Neural cell (in vitro differentiated cells): ENCODE data around the gene KIAA1549. TPM values are rescaled to one million over a fixed set of nuclear protein-coding genes. Genes with fewer than 3 reads are reported as not detected.

ENCODE experiments used
- H2AFZ ChIP-seq: fragments of 200-600, 300-800 bp; sonication (generic), shearing (Covaris generic); 2 replicates; pipeline ENCODE4 v1.6.0; 2014; ENCODE audit warnings: low read depth, mild to moderate bottlenecking, antibody characterized with exemption, low read length, moderate library complexity
- H3F3A ChIP-seq: fragments of 200-600 bp; shearing (Covaris generic); 2 replicates; pipeline ENCODE4 v1.6.1; 2016; ENCODE audit warnings: mild to moderate bottlenecking, moderate library complexity, mixed read lengths, antibody characterized with exemption, low read length; ENCODE audit not compliant: insufficient read depth, poor library complexity, severe bottlenecking
- H3K27ac ChIP-seq: fragments of 200-600, 300-800 bp; sonication (generic), shearing (Covaris generic); 2 replicates; pipeline ENCODE4 v1.5.1; 2014; ENCODE audit warnings: mild to moderate bottlenecking, low read length, moderate library complexity
- H3K27me3 ChIP-seq: fragments of 300-800, 200-600 bp; sonication (generic), shearing (Covaris generic); 2 replicates; pipeline ENCODE4 v1.6.0; 2014; ENCODE audit warnings: mild to moderate bottlenecking, low read depth, low read length, moderate library complexity; ENCODE audit not compliant: insufficient read depth
- H3K36me3 ChIP-seq: fragments of 300-800, 200-600 bp; sonication (generic), shearing (Covaris generic); 2 replicates; pipeline ENCODE4 v1.5.1; 2014; ENCODE audit warnings: mild to moderate bottlenecking, antibody characterized with exemption, low read length, moderate library complexity; ENCODE audit not compliant: insufficient read depth
- H3K4me2 ChIP-seq: fragments of 300-800, 200-600 bp; sonication (generic), shearing (Covaris generic); 2 replicates; pipeline ENCODE4 v1.6.0; 2014; ENCODE audit warnings: mild to moderate bottlenecking, low read length
- H3K4me3 ChIP-seq: fragments of 300-800, 200-600 bp; sonication (generic), shearing (Covaris generic); 2 replicates; pipeline ENCODE4 v1.5.1; 2014; ENCODE audit warnings: mild to moderate bottlenecking, low read length, moderate library complexity
- H3K79me2 ChIP-seq: fragments of 200-600 bp; shearing (Covaris generic); replicated peaks from 2 replicates; pipeline ENCODE4 v1.6.0; 2014; ENCODE audit warnings: mild to moderate bottlenecking, low read length, moderate library complexity; ENCODE audit not compliant: insufficient read depth
- H3K9ac ChIP-seq: fragments of 300-800, 200-600 bp; sonication (generic), shearing (Covaris generic); 2 replicates; pipeline ENCODE4 v1.6.1; 2016; ENCODE audit warnings: mild to moderate bottlenecking, low read length, mixed read lengths
- H3K9me2 ChIP-seq: fragments of 200-600 bp; shearing (Covaris generic); 2 replicates; pipeline ENCODE4 v1.6.1; 2016; ENCODE audit warnings: mild to moderate bottlenecking, low read length, mixed read lengths; ENCODE audit not compliant: insufficient read depth
- H3K9me3 ChIP-seq: fragments of 200-600, 300-800 bp; sonication (generic), shearing (Covaris generic); 2 replicates; pipeline ENCODE4 v1.6.1; 2016; ENCODE audit warnings: mild to moderate bottlenecking, mixed run types, low read length, moderate library complexity, mixed read lengths
- H4K20me1 ChIP-seq: fragments of 200-600 bp; shearing (Covaris generic); 2 replicates; pipeline ENCODE4 v1.6.1; 2016; ENCODE audit warnings: mild to moderate bottlenecking, mixed run types; ENCODE audit not compliant: insufficient read depth
- EP300 ChIP-seq: fragments of 450-650 bp; conservative IDR thresholded peaks from 2 replicates; pipeline ENCODE4 v1.6.1; 2014; ENCODE audit warnings: antibody characterized with exemption, mild to moderate bottlenecking, moderate library complexity; ENCODE audit not compliant: poor library complexity, severe bottlenecking
- EZH2 ChIP-seq: fragments of 200-600, 300-800 bp; shearing (Covaris generic), sonication (generic); IDR thresholded peaks from 2 replicates; pipeline ENCODE4 v1.6.1; 2014; ENCODE audit warnings: antibody characterized with exemption, low read length, borderline replicate concordance, mild to moderate bottlenecking; ENCODE audit not compliant: insufficient read depth, poor library complexity, severe bottlenecking
- MXI1 ChIP-seq: fragments of 450-650 bp; conservative IDR thresholded peaks from 2 replicates; pipeline ENCODE4 v1.6.1; 2014; ENCODE audit warnings: antibody characterized with exemption, mild to moderate bottlenecking; ENCODE audit not compliant: poor library complexity, severe bottlenecking
- POLR2AphosphoS5 ChIP-seq: IDR thresholded peaks from 2 replicates; pipeline ENCODE4 v1.6.1; 2012
- RAD21 ChIP-seq: fragments of 450-650 bp; conservative IDR thresholded peaks from 2 replicates; pipeline ENCODE4 v1.6.1; 2014; ENCODE audit warnings: antibody characterized with exemption, mild to moderate bottlenecking, moderate library complexity
- SMC3 ChIP-seq: fragments of 450-650 bp; conservative IDR thresholded peaks from 2 replicates; pipeline ENCODE4 v1.6.1; 2014; ENCODE audit warnings: antibody characterized with exemption, mild to moderate bottlenecking, moderate library complexity; ENCODE audit not compliant: poor library complexity
- TAF1 ChIP-seq: IDR thresholded peaks from 2 replicates; pipeline ENCODE4 v1.6.1; 2012; ENCODE audit warnings: low read depth
- polyA plus RNA-seq: library from polyadenylated mRNA; depleted of rRNA; stranded (reverse); fragments of >200 nt; gene quantifications from 2 replicates; pipeline ENCODE4 v1.2.3, GENCODE V29; 2014
- TF ChIP-seq, protein P1 (sequence below): IDR thresholded peaks from 2 replicates; pipeline ENCODE4 v1.6.1; 2012; ENCODE audit warnings: borderline replicate concordance
- TF ChIP-seq, protein P2 (sequence below): fragments of 450-650 bp; IDR thresholded peaks from 2 replicates; pipeline ENCODE4 v1.5.1; 2014; ENCODE audit warnings: antibody characterized with exemption, mild to moderate bottlenecking, moderate library complexity; ENCODE audit not compliant: poor library complexity, severe bottlenecking

The KIAA1549 gene
- polyA plus RNA-seq, 1 donor from 2014 or later, result 14.1 TPM

DNA sequence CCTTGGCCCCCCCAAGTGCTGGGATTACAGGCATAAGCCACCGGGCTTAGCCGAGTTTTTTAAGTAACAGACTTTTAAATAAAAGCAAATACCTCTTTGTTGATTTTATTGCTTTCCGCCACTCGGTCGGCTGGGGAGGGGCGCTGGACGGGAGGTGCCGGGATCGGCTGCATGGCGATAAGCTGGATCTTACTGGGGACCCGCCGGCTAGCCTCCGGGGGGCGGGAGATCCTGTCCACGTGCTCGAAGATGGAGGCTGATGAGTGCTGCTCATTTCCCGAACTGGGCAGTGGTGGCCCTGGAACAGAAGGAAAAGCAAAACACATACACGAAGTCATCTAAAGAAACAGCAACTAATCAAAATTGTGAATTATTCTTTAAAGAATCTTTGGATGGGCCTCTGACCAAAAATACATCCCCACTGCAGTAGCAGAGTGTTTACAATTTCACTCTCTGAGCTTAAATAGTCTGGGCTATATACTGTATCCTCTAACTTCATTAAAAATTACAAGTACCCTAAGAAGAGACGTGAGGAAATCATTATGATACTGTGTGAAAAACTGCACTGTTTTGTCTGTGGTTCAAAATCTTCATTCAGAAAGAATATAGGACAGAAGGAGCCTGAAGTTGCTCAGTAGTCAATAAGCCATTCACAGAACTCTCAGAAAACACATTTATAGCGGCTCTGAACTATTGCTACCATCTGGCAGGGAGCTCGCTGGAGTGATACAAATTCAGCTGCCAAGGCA lies 110.0 kb downstream of the KIAA1549 start:
- Histone ChIP-seq H3K9me3 (no peaks in the 10 kb centered on the region), H3K4me2 (no peak overlapping the region), H3K9me2 (no peaks in the 10 kb centered on the region), H3K27me3 (no peaks in the 10 kb centered on the region), H3F3A (no peaks in the 10 kb centered on the region), H3K9ac (no peak overlapping the region), H4K20me1 (no peaks in the 10 kb centered on the region), H3K27ac (no peak overlapping the region), H3K79me2 (no peaks in the 10 kb centered on the region), H3K36me3 (no peaks in the 10 kb centered on the region), H3K4me3 (no peak overlapping the region), H2AFZ (no peak overlapping the region)
- TF ChIP-seq EP300, result no peak
- no peak for TF ChIP-seq TAF1
- no peak for TF ChIP-seq MXI1
- TF ChIP-seq POLR2AphosphoS5, result no peak

DNA sequence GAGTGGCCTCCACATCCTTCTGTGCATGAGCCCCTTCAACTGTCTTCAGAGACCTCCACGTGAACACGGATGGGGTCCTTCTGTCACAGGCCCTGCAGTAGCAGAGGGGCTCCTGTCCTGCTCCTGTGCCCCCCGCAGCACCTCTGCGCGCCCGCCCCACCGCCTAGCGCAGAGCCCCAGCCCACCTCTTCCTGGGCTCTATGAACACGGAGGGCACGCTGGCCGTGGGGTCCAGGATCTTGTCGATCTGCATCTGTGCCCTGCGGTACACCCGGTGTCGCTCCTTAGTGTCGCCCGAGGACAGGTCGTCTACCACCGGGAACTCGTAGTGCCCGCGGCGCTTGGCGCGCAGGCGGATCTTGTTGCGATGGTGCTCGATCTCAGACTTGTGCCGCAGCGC lies 111.8 kb downstream of the KIAA1549 start:
- Histone ChIP-seq H3K27me3 (no peaks in the 10 kb centered on the region), H3K4me3 (no peak overlapping the region), H4K20me1 (no peaks in the 10 kb centered on the region), H3K4me2 (no peak overlapping the region), H3K36me3 (peaks cover 7% of the 10 kb centered on the region), H3K9me3 (no peaks in the 10 kb centered on the region), H3K27ac (no peak overlapping the region), H2AFZ (no peak overlapping the region), H3K79me2 (no peaks in the 10 kb centered on the region), H3F3A (no peaks in the 10 kb centered on the region), H3K9me2 (no peaks in the 10 kb centered on the region), H3K9ac (no peak overlapping the region)
- no peak for TF ChIP-seq MXI1
- TF ChIP-seq POLR2AphosphoS5, result no peak
- no peak for TF ChIP-seq EP300
- no peak for TF ChIP-seq RAD21
- TF ChIP-seq, protein P1, sequence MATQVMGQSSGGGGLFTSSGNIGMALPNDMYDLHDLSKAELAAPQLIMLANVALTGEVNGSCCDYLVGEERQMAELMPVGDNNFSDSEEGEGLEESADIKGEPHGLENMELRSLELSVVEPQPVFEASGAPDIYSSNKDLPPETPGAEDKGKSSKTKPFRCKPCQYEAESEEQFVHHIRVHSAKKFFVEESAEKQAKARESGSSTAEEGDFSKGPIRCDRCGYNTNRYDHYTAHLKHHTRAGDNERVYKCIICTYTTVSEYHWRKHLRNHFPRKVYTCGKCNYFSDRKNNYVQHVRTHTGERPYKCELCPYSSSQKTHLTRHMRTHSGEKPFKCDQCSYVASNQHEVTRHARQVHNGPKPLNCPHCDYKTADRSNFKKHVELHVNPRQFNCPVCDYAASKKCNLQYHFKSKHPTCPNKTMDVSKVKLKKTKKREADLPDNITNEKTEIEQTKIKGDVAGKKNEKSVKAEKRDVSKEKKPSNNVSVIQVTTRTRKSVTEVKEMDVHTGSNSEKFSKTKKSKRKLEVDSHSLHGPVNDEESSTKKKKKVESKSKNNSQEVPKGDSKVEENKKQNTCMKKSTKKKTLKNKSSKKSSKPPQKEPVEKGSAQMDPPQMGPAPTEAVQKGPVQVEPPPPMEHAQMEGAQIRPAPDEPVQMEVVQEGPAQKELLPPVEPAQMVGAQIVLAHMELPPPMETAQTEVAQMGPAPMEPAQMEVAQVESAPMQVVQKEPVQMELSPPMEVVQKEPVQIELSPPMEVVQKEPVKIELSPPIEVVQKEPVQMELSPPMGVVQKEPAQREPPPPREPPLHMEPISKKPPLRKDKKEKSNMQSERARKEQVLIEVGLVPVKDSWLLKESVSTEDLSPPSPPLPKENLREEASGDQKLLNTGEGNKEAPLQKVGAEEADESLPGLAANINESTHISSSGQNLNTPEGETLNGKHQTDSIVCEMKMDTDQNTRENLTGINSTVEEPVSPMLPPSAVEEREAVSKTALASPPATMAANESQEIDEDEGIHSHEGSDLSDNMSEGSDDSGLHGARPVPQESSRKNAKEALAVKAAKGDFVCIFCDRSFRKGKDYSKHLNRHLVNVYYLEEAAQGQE, result no peak
- TF ChIP-seq SMC3, result no peak
- no peak for TF ChIP-seq EZH2
- TF ChIP-seq, protein P2, sequence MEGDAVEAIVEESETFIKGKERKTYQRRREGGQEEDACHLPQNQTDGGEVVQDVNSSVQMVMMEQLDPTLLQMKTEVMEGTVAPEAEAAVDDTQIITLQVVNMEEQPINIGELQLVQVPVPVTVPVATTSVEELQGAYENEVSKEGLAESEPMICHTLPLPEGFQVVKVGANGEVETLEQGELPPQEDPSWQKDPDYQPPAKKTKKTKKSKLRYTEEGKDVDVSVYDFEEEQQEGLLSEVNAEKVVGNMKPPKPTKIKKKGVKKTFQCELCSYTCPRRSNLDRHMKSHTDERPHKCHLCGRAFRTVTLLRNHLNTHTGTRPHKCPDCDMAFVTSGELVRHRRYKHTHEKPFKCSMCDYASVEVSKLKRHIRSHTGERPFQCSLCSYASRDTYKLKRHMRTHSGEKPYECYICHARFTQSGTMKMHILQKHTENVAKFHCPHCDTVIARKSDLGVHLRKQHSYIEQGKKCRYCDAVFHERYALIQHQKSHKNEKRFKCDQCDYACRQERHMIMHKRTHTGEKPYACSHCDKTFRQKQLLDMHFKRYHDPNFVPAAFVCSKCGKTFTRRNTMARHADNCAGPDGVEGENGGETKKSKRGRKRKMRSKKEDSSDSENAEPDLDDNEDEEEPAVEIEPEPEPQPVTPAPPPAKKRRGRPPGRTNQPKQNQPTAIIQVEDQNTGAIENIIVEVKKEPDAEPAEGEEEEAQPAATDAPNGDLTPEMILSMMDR, result no peak
- TF ChIP-seq TAF1, result no peak
